Astrocyte (in vitro differentiated cells and primary cell): Measurements from ENCODE around the gene IMPA2.

Experiments
- EZH2 ChIP-seq: IDR thresholded peaks from 2 replicates; pipeline ENCODE4 v1.6.1; 2012; ENCODE audit warnings: mild to moderate bottlenecking, low read length, inconsistent platforms; ENCODE audit not compliant: insufficient read depth
- TF ChIP-seq, protein P1 (sequence below): IDR thresholded peaks from 2 replicates; pipeline ENCODE4 v1.5.1; 2011; ENCODE audit warnings: low read depth, mild to moderate bottlenecking, inconsistent platforms, low read length, moderate library complexity; ENCODE audit not compliant: insufficient read depth

DNA sequence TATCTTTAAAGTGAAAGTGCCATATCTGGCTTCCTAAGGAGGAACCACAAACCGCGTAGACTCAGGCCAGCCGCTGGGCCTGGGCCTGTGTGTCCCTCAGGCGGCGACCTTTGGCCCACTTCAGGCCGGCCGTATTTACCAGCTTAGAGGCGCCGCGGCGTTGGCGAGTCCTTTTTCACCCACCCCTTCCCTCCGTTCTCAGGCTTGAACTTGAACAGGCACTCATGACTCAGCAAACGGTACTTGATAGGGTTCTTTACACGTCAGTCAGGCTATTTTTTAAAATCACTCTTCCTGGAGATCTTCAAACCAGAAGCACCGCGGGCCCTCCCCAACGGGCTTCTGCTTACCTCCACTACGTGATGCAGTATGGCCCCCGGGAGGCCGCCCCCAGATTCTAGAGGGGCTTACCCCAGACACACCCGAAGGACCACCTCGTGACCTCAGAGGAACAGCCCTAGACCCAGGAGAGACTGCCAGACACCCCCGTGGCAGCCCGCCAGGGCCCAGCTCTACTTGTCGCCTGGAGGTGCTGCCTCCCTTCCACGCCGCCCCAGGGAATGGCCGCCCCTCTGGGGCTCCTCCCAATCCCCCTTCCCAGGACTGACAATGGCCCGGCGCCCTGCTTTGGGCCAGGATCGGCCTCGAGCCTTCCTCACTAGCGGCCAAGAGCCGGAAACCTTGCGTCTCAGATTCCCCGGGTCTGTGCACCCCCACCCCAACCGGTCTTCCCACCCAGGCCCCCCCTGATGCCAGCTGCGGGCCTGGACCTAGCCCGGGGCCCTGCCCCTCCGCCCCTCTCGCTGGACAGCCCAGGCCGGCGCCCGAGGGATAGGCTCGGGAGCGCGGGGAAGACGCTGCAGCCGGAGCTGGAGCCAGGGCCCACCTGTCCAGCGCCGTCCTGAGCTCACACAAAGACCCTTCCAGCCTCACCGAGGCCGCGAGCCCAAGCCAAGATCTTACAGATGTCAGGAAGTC is 33.8 kb upstream of the IMPA2 start:
- TF ChIP-seq, protein P1, sequence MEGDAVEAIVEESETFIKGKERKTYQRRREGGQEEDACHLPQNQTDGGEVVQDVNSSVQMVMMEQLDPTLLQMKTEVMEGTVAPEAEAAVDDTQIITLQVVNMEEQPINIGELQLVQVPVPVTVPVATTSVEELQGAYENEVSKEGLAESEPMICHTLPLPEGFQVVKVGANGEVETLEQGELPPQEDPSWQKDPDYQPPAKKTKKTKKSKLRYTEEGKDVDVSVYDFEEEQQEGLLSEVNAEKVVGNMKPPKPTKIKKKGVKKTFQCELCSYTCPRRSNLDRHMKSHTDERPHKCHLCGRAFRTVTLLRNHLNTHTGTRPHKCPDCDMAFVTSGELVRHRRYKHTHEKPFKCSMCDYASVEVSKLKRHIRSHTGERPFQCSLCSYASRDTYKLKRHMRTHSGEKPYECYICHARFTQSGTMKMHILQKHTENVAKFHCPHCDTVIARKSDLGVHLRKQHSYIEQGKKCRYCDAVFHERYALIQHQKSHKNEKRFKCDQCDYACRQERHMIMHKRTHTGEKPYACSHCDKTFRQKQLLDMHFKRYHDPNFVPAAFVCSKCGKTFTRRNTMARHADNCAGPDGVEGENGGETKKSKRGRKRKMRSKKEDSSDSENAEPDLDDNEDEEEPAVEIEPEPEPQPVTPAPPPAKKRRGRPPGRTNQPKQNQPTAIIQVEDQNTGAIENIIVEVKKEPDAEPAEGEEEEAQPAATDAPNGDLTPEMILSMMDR, result no peak
- no peak for TF ChIP-seq EZH2
